AG04450 (cell line): ENCODE data around the gene SLC16A5. TPM values are rescaled to one million over a fixed set of nuclear protein-coding genes. Genes with fewer than 3 reads are reported as not detected.

Experiments used
- CTCF ChIA-PET: fragments of 300-600, 350-600 bp; formaldehyde crosslinking; extraction: SDS; loops from one replicate; lab custom pipeline; 2022; ENCODE audit warnings: antibody characterized with exemption, inconsistent platforms; lab: Charles Lee
- POLR2A ChIA-PET: fragments of 350-600 bp; formaldehyde crosslinking; extraction: SDS; loops from one replicate; lab custom pipeline; 2021; ENCODE audit warnings: antibody characterized with exemption, inconsistent platforms; lab: Yijun Ruan, JAX
- DNase-seq: peaks from one replicate; pipeline ENCODE4 v3.0.0-alpha.2; 2011; ENCODE audit warnings: low read depth, low spot score
- H3K27ac ChIP-seq: one replicate; pipeline ENCODE4 v1.5.1; 2012; ENCODE audit warnings: low read depth, low read length, control low read depth
- H3K27me3 ChIP-seq: one replicate; pipeline ENCODE4 v1.6.0; 2012; ENCODE audit warnings: low read length; ENCODE audit not compliant: control insufficient read depth, insufficient read depth
- H3K4me3 ChIP-seq: 2 replicates; pipeline ENCODE4 v1.5.1; 2011; ENCODE audit warnings: mild to moderate bottlenecking, low read depth, low read length, control low read depth
- H3K9me3 ChIP-seq: 2 replicates; pipeline ENCODE4 v1.5.1; 2012; ENCODE audit warnings: low read length; ENCODE audit not compliant: control insufficient read depth, insufficient read depth
- polyA plus RNA-seq: library from polyadenylated mRNA; depleted of rRNA; stranded (reverse); fragments of >200 nt; gene quantifications from 2 replicates; pipeline ENCODE4 v1.2.3, GENCODE V29; 2011
- TF ChIP-seq, protein P1 (sequence below): IDR thresholded peaks from 2 replicates; pipeline ENCODE4 v1.5.1; 2011; ENCODE audit warnings: low read depth, low read length, control low read depth, inconsistent platforms

Gene SLC16A5
- polyA plus RNA-seq, 1 experiment, result 2.9 TPM

DNA sequence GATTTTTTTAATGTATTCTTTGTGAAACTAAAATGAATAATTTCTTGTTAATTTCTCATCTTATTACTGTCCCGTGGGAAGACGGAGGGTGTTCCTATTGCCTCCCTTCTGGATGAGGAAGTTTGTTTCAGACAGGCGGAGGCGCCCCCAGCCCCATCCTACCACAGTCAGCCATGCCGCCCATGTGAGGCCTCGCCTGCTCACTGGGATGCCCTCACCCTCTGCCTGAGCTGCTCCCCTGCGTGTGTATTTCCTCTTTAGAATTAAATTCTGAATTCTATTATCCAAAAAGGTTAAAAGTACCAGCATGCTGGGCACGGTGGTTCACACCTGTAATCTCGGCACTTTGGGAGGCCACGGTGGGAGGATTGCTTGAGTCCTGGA lies 26.7 kb upstream of the SLC16A5 start:
- CTCF ChIA-PET, result interaction anchor here (0.7 to 4.4 kb wide), 15 partner anchors 8 to 210 kb away, joined by 3 to 61 read pairs (median 13); partner anchors contain the start of genes ARMC7, CDR2L, MIF4GD and NUP85
- no peaks in the 10 kb centered on the region for H3K27me3 ChIP-seq
- no peaks in the 10 kb centered on the region for H3K9me3 ChIP-seq
- H3K4me3 ChIP-seq, result no peak overlapping the region
- H3K27ac ChIP-seq, result no peak overlapping the region
- no peak for DNase-seq
- POLR2A ChIA-PET, result interaction anchor here (1.0 kb wide), 1 partner anchor 48 kb away, joined by 3 read pairs; no protein-coding TSS in a partner anchor
- TF ChIP-seq, protein P1, sequence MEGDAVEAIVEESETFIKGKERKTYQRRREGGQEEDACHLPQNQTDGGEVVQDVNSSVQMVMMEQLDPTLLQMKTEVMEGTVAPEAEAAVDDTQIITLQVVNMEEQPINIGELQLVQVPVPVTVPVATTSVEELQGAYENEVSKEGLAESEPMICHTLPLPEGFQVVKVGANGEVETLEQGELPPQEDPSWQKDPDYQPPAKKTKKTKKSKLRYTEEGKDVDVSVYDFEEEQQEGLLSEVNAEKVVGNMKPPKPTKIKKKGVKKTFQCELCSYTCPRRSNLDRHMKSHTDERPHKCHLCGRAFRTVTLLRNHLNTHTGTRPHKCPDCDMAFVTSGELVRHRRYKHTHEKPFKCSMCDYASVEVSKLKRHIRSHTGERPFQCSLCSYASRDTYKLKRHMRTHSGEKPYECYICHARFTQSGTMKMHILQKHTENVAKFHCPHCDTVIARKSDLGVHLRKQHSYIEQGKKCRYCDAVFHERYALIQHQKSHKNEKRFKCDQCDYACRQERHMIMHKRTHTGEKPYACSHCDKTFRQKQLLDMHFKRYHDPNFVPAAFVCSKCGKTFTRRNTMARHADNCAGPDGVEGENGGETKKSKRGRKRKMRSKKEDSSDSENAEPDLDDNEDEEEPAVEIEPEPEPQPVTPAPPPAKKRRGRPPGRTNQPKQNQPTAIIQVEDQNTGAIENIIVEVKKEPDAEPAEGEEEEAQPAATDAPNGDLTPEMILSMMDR, result no peak

DNA sequence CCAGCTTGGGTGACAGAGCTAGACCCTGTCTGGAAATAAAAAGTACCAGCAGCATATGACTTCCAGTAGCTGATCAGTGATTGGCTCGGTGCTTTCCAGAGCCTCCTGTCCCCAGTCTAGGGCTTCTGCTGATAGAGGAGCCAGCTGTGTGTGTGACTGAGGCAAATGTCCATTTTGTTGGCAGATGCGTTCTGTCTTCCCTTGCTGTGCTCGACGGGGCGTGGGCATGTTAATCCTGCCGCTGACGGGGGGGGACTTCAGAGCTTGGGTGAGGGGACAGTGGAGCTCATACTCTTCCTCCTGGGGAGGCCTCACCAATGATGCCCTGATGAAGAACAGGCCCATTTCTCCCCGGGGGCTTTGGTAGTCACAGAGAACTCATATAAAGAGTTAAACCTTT lies 26.1 kb upstream of the SLC16A5 start:
- no peaks in the 10 kb centered on the region for H3K27me3 ChIP-seq
- no peaks in the 10 kb centered on the region for H3K9me3 ChIP-seq
- ChIA-PET CTCF (interaction anchor here (0.5 to 4.4 kb wide), 8 partner anchors 44 to 142 kb away, joined by 3 to 61 read pairs (median 22); partner anchors contain the start of genes ARMC7, CDR2L and NUP85), POLR2A (no interaction called here)
- no peak overlapping the region for H3K27ac ChIP-seq
- TF ChIP-seq, protein P1, result no peak
- H3K4me3 ChIP-seq, result no peak overlapping the region
- no peak for DNase-seq

DNA sequence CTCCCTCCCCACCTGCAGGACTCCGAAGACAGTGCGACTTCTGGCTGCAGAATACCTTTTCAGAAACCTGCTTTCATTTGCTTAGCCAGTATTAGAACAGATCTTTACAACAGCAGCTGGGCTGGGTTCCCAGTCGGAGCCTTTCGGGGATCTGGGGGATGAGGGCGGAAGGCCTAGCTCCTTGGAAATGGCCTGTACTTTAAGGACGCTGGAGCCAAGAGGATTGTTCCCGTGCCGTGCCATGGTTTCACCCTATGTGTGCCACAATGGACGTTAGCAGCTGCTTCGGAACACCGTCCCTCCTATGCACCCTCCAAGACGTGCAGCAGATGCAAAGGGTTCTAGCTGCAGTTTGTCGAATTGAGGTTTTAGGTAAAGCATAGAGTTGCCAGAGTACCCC lies 24.6 kb upstream of the SLC16A5 start:
- Histone ChIP-seq H3K27ac (no peak overlapping the region), H3K27me3 (no peaks in the 10 kb centered on the region), H3K4me3 (no peak overlapping the region), H3K9me3 (no peaks in the 10 kb centered on the region)
- ChIA-PET CTCF (interaction anchor here (0.6 to 1.4 kb wide), 2 partner anchors 51 to 53 kb away, joined by 3 to 5 read pairs; no protein-coding TSS in a partner anchor), POLR2A (no interaction called here)
- no peak for DNase-seq
- TF ChIP-seq, protein P1, result no peak

DNA sequence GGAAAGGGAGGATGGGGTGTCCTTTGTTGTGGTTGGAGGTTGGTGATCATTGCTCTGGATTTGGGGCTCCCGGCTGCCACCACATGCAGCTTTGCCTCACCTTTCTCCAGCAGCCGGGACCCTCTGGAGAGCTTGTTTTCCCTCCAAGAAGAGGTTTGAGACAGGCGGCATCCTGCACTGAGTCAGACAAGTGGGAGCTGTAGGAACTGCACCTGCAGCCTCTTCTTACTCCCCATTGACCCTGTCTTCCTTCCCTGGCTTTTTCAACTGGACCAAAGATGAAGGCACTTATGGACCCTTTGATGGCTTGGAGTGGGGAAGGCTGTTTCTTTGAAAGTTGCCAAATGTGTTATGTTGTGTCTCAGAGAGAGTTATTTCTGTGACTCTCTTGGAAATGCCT lies 24.1 kb upstream of the SLC16A5 start:
- POLR2A ChIA-PET, result no interaction called here
- TF ChIP-seq, protein P1, result no peak
- H3K4me3 ChIP-seq, result no peak overlapping the region
- CTCF ChIA-PET, result interaction anchor here (1.4 kb wide), 1 partner anchor 50 kb away, joined by 5 read pairs; no protein-coding TSS in a partner anchor
- H3K27ac ChIP-seq, result no peak overlapping the region
- no peak for DNase-seq
- no peaks in the 10 kb centered on the region for H3K27me3 ChIP-seq
- H3K9me3 ChIP-seq, result no peaks in the 10 kb centered on the region

DNA sequence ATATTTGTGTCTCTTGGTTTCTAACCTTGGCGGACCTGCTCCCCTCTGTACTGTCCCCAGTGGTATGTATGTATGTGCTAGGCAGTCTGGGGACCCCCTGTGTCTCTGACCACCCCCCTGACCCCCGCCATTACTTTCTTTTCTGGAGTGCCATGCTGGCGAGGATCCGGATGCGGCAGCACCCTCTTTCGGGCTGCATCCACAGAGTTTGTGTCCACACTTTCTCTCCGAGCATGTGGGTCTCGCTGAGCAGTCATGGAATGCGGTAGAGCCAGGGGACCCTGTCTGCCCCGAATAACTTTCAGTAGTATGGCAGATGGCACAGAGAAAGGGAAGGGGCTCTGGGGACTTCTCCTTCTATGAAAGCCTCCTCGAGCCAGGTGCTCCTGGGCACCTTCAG lies 23.7 kb upstream of the SLC16A5 start:
- ChIA-PET POLR2A (no interaction called here), CTCF (interaction anchor here (1.4 kb wide), 1 partner anchor 50 kb away, joined by 5 read pairs; no protein-coding TSS in a partner anchor)
- Histone ChIP-seq H3K4me3 (no peak overlapping the region), H3K9me3 (no peaks in the 10 kb centered on the region), H3K27me3 (no peaks in the 10 kb centered on the region), H3K27ac (no peak overlapping the region)
- no peak for DNase-seq
- TF ChIP-seq, protein P1, result no peak
